Thoracic aorta endothelial cell (primary cell): ENCODE measurements around the gene PELI3. TPM values are rescaled to one million over a fixed set of nuclear protein-coding genes. Genes with fewer than 3 reads are reported as not detected.

Experiments
- small RNA-seq: library from RNA; depleted of rRNA; stranded (forward); fragments of <200 nt; gene quantifications from one replicate; pipeline ENCODE3, GENCODE V24; 2012
- total RNA-seq: library from RNA; depleted of rRNA; stranded (reverse); fragments of >200 nt; gene quantifications from 2 replicates; pipeline ENCODE4 v1.2.3, GENCODE V29; 2012

The PELI3 gene, protein sequence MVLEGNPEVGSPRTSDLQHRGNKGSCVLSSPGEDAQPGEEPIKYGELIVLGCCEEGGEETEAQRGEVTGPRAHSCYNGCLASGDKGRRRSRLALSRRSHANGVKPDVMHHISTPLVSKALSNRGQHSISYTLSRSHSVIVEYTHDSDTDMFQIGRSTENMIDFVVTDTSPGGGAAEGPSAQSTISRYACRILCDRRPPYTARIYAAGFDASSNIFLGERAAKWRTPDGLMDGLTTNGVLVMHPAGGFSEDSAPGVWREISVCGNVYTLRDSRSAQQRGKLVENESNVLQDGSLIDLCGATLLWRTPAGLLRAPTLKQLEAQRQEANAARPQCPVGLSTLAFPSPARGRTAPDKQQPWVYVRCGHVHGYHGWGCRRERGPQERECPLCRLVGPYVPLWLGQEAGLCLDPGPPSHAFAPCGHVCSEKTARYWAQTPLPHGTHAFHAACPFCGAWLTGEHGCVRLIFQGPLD
- 3.5 and 5.7 TPM in 2 replicates for total RNA-seq

GRCh38 chr11:66466225-66467033, at the start of gene PELI3:
TSS of gene PELI3 (plus strand) at chr11:66466905. CDS start at chr11:66468129, 1,224 bp downstream.

GRCh38 chr11:66420671-66421476, 45.8 kb upstream of the PELI3 start, which contains the start of gene NPAS4:
TSS of gene NPAS4 (plus strand) at chr11:66421035. CDS start at chr11:66421180, 145 bp downstream.

GRCh38 chr11:66438504-66439466, 27.9 kb upstream of the PELI3 start, which contains the start of gene MRPL11:
TSS of gene MRPL11 (minus strand) at chr11:66438848. CDS start at chr11:66438754, 94 bp downstream.

DNA sequence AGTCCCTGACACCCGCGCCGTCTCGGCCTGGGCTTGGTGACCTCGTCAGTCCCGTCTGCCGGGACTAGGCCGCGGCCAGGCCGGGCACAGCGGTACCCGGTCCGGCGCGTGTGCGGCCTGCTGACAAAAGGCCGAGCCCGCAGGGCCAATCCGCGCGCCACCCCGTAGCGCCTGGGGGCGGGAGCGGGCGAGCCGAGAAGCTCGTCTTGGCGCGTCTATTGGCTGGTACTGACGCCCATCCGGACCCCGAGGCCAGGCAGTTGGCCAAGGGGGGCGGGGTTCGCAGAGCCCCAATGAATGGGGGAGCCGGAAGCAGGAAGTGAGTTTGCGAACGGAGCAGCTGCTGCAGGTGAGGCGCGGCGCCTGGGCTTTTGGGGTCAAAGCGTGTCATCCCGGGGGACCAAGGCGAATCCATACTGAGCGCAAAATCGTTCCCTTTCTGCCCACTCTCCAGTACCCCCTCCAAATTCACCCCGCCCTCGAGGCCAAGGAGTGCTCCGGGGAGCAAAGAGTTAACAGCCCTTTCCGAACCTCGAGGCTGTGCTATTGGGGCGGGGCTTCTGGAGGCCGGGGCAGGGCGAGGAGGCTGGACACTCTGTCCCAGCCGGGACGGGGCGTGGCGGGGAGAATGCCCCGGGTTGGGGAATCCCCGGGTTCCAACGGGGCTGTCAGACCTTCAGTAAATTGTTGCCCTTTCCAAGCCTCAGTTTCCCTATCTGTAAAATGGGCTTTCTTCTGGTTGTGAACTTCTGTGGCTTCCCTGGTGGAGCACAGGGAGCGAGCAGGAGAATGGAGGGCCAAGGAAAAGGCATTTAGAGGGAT, 13.6 kb downstream of the PELI3 start, which contains the start of gene DPP3:
DPP3 (plus strand) TSS at position 318 of the 822 bp plus-strand sequence. CDS start 1,767 bp downstream, outside the sequence.

DNA sequence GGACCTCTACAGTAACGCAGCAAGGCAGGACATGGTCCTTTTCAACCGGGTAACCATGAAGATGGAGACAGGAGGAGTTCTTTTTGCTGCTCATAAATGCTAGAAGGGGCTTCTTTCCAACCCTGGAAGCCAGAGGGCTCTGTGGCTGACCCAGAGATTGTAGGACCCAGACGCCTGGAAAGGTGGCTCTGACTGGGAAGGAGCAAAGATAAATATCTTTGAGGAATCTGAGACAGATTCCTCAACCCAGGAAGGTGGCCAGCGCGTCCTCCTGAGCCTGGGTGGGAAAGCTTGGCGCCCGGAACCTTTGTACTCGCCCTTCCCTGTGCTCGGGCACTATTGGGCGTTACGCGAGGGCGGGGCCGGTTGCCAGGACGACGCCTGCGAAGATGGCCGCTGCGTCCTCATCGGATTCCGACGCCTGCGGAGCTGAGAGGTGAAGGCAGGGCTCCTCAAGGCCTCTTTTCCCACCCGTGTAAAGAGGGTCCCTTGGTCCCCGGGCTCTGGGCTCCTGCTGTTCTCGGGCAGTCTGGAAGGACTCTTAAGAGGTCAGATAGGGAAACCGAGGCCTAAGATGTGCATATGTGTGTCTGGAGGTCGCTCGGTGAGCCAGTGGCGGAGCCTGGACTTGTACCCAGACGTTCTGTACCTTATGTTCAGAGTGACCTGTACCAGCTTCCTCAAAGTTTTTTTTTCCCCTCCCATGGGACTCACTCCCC, 43.7 kb downstream of the PELI3 start, which contains the start of gene BBS1:
BBS1 (plus strand) TSS at position 365 of the 719 bp plus-strand sequence; CDS start at position 390, 25 bp downstream.

Small RNA genes within 50 kb of the gene (small RNA-seq; reads per million reads assigned to genes)
- not detected for gene RF00416

Other genes starting within 250 kb of the PELI3 start
- gene KLC2, start 209.2 kb upstream of the PELI3 start, total RNA-seq, result 15.8 and 19.2 TPM in 2 replicates
- 107 and 128 TPM in 2 replicates for gene RAB1B, start 198.3 kb upstream of the PELI3 start, total RNA-seq
- 0.13 and 0.14 TPM in 2 replicates for gene CNIH2, start 188.7 kb upstream of the PELI3 start, total RNA-seq
- gene YIF1A, start 177.8 kb upstream of the PELI3 start, total RNA-seq, result 70.6 and 85.0 TPM in 2 replicates
- gene TMEM151A, start 175.0 kb upstream of the PELI3 start, total RNA-seq, result under 0.01 TPM in 1 of 2 replicates, not detected in the other
- under 0.01 TPM in 1 of 2 replicates, not detected in the other for gene CD248, start 149.9 kb upstream of the PELI3 start, total RNA-seq
- gene RIN1, start 130.5 kb upstream of the PELI3 start, total RNA-seq, result 5.3 and 7.8 TPM in 2 replicates
- 48.9 and 61.2 TPM in 2 replicates for gene BRMS1, start 121.8 kb upstream of the PELI3 start, total RNA-seq
- 20.2 and 29.2 TPM in 2 replicates for gene B4GAT1, start 119.3 kb upstream of the PELI3 start, total RNA-seq
- 0.27 and 1.0 TPM in 2 replicates for gene SLC29A2, start 95.1 kb upstream of the PELI3 start, total RNA-seq
- gene NPAS4, start 45.9 kb upstream of the PELI3 start, total RNA-seq, result not detected in 2 replicates
- gene MRPL11, start 28.1 kb upstream of the PELI3 start, total RNA-seq, result 58.7 and 65.2 TPM in 2 replicates
- gene DPP3, start 13.5 kb downstream of the PELI3 start, total RNA-seq, result 49.6 and 55.1 TPM in 2 replicates
- gene BBS1, start 43.7 kb downstream of the PELI3 start, total RNA-seq, result 27.9 and 34.2 TPM in 2 replicates
- 8.9 and 12.6 TPM in 2 replicates for gene ZDHHC24, start 79.1 kb downstream of the PELI3 start, total RNA-seq
- gene ACTN3, start 80.0 kb downstream of the PELI3 start, total RNA-seq, result under 0.01 TPM in 1 of 2 replicates, not detected in the other
- gene CTSF, start 101.7 kb downstream of the PELI3 start, total RNA-seq, result 7.4 and 10.0 TPM in 2 replicates
- gene CCDC87, start 126.2 kb downstream of the PELI3 start, total RNA-seq, result 0.27 and 0.50 TPM in 2 replicates
- gene CCS, start 126.3 kb downstream of the PELI3 start, total RNA-seq, result 23.8 and 25.4 TPM in 2 replicates
- 40.0 and 55.8 TPM in 2 replicates for gene RBM14, start 149.7 kb downstream of the PELI3 start, total RNA-seq
- 93.0 and 96.8 TPM in 2 replicates for gene RBM4, start 171.8 kb downstream of the PELI3 start, total RNA-seq
- gene RBM4B, start 211.0 kb downstream of the PELI3 start, total RNA-seq, result 18.2 TPM in 2 replicates